Stimulated activated naive CD8-positive, alpha-beta T cell treated with anti-CD3 and anti-CD28 coated beads, Interleukin-15, Interleukin-2, amounts not matched to agents 100 U/mL and 50 U/mL, for 24 hours (primary cell): ENCODE data around the gene XKR8.
A peak's percentile ranks its signal among the peaks of the same experiment; 100 is the strongest.

Experiments used
- ATAC-seq: fragments of 150-1000 bp; cut with Tn5 transposase; one replicate; pipeline ENCODE4 v1.10.0; 2021
- DNase-seq: peaks from one replicate; pipeline ENCODE4 v3.0.0; 2021

The XKR8 gene, protein sequence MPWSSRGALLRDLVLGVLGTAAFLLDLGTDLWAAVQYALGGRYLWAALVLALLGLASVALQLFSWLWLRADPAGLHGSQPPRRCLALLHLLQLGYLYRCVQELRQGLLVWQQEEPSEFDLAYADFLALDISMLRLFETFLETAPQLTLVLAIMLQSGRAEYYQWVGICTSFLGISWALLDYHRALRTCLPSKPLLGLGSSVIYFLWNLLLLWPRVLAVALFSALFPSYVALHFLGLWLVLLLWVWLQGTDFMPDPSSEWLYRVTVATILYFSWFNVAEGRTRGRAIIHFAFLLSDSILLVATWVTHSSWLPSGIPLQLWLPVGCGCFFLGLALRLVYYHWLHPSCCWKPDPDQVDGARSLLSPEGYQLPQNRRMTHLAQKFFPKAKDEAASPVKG

DNA sequence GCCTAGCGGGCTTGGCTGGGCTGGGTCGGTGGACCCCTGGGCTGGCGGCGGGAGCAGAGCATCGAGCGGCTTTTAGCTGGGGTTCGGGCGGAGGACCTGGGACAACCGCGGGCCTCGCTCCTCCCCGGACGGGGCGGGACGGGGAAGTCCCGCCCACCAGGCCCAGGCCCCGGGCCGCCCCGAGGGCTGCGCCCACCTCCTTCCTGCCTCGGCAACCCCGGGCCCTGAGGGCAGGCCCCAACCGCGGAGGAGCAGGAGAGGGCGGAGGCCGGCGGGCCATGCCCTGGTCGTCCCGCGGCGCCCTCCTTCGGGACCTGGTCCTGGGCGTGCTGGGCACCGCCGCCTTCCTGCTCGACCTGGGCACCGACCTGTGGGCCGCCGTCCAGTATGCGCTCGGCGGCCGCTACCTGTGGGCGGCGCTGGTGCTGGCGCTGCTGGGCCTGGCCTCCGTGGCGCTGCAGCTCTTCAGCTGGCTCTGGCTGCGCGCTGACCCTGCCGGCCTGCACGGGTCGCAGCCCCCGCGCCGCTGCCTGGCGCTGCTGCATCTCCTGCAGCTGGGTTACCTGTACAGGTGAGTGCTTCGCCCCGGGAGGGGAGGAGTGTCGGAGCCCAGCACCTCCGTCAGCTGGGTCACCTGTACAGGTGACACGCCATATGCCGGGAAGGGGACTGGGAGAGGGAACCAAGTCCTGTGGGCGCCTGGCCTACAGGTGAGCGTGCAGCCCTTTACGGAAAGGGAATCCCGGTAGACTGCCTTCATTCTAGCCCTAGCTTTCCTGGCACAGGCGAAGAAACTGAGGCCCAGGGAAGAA lies at the start of gene XKR8:
Gene XKR8, plus strand, starts transcription at position 182 of the 812 bp plus-strand sequence. Its CDS starts 97 bp downstream, at position 279.
- peak; percentile 98 for ATAC-seq
- DNase-seq = peak; percentile 87

DNA sequence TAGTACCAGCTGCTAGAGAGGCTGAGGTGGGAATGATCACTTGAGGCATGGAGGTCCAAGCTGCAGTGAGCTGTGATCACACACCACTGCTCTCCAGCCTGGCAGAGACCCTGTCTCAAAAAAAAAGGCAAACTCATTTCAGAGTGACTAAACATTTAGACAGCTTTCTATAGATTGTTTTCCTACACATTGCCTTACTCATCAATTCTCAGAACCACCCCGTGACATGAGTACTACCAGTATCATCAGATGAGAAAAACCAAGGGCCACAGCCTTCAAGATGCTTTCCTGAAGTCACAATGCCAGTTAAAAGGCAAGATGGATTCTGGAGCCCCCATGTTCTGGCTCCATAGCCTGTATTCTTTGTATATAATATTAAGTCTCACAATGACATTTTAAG lies 47.3 kb upstream of the XKR8 start:
- DNase-seq (no peak), ATAC-seq (no peak)

DNA sequence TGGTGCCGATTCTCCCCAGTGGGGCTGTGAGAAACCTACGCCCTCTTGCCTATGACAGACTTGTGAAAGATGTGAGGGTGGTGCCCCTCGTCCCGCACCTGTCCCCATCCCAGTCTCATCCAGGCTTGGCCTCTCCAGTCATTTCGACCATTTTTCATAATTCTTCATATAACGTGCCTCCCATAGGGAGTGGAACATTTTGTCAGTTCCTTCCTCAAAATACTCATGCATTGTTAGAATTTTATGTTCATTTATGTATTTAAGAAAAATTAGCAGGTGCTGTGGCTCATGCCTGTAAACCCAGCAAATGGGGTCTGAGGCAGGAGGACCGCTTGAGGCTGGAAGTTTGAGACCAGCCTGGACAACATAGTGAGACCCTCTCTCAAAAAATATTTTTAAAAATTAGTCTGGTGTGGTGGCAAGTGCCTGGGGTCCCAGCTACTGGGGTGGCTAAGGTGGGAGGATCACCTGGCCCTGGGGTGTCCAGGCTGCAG lies 44.6 kb upstream of the XKR8 start:
- no peak for DNase-seq
- ATAC-seq = no peak

DNA sequence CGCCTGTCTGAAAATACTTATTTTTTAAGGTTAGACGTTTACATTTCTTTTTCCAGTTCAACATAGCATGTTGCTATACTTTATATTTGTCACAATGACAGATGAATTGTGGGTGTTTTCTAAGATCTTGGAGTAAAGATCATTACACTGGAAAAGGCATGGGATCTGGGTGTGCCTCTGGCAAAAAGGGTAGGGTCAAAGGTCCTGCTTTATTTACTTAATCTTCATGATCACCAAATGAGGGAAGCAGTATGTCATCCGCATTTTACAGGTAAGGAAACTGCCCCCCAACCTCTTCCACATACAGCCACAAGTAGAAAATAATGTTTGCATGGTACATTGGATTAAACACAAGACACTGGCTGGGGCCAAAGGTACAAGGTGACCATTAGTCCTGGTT lies 37.5 kb upstream of the XKR8 start:
- ATAC-seq = no peak

DNA sequence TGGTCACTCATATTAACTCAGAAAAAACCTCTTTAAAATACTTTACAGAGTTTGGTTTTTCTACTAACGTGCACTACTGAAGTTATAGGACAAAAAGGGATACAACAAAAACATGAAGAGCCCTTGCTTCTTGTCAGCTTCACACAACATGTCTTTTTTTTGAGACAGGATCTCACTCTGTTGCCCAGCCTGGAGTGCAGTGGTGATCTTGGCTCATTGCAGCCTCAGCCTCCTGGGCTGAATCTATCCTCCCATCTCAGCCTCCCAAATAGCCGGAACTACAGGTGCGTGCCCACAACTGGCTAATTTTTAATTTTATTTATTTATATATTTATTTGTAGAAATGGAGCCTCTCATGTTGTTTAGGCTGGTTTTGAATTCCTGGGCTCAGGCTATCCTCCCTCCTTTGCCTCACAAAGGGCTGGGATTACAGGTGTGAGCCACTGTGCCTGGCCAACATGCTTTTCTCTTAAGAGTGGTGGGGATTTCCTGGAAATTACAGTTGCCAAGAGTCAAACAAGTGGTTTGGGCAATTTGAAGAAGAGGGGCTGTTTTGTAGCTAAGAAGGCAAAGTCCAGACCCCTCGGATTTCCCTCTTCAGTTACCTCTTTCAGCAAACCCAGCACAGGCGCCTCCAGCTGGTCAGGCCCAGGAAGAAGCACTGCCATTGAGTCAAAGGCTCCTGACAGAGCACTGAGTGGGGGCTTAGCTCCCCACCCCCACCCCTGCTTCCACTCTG lies 31.4 kb upstream of the XKR8 start:
- DNase-seq (no peak), ATAC-seq (no peak)

More for the DNA sequence above, 37.5 kb upstream of the XKR8 start:
- no peak for DNase-seq

DNA sequence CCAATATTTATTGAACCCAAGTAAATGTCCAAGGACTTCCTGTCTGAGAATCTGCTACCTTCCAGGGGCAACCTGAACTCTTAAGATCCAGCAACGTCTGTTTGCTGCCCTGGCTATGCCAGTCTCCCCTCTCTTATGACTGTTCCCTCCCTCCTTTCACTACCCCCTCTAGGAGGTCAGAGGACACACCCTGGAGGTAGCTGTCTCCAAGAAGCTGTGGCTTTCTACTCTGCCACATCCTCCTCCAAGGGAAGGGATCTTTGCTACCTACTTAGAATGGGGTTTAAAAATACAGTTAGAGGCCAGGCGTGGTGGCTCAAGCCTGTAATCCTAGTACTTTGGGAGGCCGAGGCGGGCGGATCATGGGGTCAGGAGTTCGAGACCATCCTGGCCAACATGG lies 28.6 kb upstream of the XKR8 start:
- DNase-seq (no peak), ATAC-seq (no peak)

DNA sequence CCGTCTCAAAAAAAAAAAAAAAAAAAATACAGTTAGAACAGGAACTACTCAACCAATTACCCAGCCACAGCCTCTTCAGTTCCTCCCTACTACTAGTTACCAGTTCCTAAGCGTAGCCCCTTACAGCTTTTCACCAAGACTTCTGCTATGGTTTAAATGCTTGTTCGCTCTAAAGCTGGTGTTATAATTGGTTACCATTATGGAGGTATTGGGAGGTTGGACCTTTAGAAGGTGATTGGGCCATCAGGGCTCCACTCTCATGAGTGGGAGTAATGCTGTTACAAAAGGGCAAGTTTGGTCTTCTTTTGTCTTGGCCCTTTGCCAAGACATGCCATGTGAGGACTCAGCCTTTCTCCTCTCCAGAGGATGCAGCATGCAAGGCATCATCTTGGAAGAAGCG lies 28.0 kb upstream of the XKR8 start:
- DNase-seq = no peak
- no peak for ATAC-seq

DNA sequence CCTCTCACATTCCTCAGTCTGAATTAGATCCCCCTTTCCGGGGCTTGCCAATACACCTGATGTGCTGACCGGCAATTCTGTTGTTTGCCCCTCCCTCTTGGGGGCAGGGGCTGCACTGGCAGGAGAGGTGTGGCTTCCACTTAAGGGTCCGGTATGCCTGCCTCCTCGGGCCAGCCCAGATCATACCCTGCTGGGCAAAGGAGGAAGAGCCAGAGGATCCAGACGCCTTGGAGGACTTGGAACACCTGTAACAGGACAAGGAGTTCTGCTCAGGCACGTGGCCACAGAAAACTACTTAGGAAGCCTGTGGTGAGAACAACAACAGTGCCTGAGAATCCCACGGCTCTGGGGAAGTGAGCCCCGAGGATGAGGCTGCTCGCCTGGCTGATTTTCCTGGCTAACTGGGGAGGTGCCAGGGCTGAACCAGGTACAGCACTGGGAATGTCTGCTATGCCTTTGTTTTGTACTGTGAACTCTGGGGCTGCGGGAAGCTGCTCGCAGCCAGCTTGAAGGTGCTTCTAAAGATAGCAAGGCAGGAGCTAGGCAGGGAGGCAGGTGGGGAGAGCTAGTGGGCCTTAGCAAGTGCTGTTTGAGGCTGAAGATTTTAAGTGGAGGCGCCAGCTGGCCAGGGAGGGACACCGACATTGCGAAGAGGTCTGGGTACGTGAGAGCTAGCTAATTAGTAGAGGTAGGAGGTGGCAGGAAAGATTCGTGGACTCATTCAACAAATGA lies 24.8 kb upstream of the XKR8 start, which contains the start of gene SMPDL3B:
Gene SMPDL3B, plus strand, starts transcription at position 183 of the 732 bp plus-strand sequence. Its CDS starts 184 bp downstream, at position 367.
- ATAC-seq (peak; percentile 59), DNase-seq (peak; percentile 22)

DNA sequence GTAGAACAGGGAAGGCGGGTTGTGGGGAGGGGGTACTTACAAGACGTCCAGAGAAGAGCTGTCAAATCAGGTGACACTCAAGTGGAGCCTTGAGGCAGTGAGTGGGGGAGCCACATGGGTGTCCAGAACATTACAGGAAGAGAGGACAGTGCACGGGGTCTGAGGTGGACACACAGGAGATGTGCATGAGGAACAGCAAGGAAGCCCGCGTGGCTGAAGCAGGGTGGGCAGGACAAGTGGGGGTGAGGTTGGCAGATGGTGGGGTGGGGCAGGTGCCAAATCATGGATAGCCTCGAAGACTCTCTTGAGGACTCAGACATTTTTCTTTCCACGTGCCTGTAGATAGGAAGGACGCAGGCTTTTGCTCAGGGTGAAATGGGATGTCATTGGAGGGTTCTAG lies 24.1 kb upstream of the XKR8 start:
- ATAC-seq = no peak
- DNase-seq = no peak

DNA sequence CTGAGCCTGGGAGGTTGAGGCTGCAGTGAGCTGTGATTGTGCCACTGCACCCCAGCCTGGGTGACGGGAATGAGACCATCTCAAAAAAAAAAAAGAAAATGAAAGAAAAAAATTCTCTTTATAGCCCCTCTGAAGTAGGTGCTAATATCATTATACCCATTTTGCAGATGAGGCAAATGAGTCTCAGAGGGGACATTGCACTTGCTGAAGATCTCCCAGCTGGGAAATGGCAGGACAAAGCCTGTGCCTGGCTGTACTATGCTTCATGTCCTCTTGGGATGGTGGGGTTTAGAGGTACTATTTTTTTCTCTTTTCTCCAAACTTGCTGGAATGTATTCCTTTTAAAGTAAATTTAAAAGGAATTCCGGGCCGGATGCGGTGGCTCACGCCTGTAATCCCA lies 23.4 kb upstream of the XKR8 start:
- DNase-seq = no peak
- no peak for ATAC-seq

DNA sequence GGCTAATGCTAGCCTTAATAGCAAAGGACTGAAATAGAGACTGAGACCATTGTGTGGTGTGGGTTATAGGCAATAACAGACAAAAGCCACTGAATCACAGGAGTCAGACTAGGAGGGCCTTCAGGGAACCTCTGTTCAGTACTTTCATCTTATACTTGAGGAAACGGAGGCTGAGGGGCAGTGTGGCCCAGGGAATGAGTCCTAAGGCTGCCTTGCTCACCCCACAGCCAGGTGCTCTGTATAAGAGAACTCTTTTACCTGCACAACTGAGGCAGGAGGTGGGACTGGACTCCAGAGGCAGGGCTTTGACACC lies 22.3 kb upstream of the XKR8 start:
- DNase-seq (no peak), ATAC-seq (no peak)

DNA sequence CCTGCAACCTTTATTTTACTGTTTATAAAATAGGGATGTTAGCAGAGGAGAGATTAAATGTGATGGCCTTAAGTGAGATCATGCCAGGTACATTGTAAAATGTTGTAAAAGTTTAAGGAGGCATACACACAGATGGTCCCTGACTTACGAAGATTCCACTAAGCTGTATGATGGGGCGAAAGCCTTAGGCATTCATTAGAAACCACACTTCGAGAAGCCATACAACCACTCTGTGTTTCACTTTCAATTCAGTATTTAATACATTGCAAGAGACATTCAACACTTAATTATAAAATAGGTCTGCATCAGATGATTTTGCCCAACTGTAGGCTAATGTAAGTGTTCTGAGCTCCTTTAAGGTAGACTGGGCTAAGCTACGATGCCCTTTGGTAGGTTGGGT lies 21.3 kb upstream of the XKR8 start:
- no peak for ATAC-seq

DNA sequence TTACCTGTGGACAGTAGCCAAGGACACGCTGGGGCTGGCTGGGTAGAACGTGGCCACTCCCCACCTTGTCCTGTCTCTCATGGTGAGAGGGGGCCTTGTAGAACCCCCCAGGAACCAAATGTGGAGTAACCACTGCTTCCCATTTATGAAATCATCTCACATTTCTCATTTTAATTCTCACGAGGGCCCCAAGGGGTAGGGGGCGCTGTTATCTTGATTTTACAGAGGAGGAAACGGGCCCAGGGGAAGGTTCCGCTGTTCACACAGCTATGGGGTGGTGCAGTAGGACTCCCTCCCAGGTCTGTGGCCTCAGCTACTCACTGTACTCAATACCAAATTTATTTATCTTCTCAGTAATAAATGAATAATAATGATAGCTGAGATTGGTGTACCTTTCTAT lies 19.5 kb upstream of the XKR8 start:
- peak; percentile 68 for ATAC-seq

More for the DNA sequence above, 21.3 kb upstream of the XKR8 start:
- no peak for DNase-seq

DNA sequence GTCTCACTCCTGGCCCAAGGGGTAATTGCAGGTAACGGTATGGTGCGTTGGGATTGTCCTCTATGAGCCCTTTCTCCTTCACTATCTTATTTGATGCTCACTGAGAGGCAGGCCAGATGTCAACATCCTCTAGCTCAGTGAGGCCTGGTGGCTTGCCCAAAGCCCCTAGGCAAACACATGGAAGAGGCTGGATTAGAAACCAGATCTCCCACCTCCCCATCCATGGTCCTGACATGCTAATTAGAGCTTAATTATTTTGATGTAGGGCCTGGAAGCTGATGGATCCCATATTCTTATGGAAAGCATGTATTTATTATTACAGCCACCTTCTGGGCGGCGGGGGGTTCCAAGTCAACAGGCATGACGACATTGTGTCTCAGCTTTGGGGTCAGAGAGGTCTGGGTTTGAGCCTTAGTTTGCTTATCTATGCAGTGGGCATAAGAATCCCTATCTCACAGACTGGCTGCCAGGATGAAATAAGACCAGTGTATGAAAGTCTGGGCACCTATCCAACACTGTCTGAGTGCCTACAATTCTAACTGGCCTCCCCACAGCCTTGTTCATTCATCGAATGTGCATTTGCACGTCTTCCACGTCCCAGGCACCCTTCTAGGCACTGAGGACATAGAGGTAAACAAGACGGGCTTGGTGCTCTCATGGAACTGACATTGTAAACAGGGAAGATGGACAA lies 18.8 kb upstream of the XKR8 start:
- DNase-seq (no peak), ATAC-seq (no peak)

More for the DNA sequence above, 19.5 kb upstream of the XKR8 start:
- peak; percentile 76 for DNase-seq

DNA sequence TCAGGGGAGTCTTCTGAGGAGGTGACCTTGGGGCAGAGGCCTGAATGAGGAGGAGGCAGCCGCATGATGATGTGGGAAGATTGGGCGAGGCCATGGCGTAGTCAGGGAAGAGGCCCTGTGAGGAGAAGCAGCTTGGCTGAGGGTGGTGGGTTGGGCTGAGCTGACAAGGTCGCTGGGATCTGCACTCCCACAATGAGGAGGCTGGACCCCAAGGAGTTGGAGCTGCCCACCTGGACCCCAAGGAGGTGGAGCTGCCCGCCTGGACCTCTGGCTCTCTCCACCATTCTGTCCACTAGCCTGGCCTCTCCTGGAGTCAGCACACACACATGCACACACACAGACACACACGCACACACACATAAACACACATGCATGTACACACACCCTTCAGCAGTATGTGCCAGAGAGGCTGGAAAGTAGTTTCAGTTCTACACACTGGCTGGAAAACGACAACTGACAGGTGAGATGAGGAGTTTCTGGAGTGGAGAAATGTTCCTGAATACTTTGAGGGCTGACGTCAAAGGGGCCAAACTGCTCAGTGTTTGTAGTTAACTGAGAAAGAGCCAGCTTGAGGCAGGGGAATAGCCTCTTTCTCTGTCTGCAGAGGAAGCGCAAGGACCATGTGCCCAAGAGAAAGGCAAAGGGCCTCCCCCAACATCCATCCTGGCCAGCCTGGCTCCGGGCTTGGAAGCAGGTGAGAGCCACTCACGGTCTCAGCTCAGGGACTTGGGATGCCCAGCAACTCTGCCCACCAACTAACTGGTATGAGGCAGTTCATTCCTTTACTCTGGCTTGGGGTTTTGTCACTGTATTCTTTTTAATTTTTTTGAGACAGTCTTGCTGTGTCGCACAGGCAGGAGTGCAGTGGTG lies 17.9 kb upstream of the XKR8 start:
- DNase-seq (no peak), ATAC-seq (peak; percentile 11)

DNA sequence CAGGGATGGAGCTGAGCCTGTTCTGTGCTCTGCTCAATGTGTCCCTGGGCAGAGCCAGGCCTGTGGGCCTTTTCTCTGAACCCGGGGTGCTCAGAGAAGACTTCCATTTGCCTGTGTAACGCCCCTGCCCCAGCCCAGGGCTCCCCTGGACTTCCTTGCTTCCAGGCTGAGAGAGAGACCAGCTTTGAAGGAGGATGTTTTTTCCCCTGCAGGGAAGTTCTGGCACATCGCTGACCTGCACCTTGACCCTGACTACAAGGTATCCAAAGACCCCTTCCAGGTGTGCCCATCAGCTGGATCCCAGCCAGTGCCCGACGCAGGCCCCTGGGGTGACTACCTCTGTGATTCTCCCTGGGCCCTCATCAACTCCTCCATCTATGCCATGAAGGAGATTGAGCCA lies 14.8 kb upstream of the XKR8 start:
- no peak for ATAC-seq
- no peak for DNase-seq

DNA sequence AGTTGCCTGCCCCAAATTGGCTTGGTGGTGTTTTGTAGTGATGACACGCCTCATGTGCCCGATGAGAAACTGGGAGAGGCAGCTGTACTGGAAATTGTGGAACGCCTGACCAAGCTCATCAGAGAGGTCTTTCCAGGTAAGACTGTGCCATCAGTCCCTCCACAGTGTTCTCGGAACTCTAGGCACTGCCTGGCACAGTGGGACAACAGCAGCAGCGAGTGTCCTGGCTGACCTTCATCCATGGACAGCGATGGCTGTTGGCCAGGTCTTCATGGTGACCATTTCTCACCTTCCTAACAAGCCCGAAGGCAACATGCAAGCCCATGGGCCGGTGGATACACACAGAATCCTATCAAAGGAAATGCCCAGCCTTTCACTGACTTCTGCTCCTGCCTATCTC lies 10.7 kb upstream of the XKR8 start:
- ATAC-seq (no peak), DNase-seq (no peak)

DNA sequence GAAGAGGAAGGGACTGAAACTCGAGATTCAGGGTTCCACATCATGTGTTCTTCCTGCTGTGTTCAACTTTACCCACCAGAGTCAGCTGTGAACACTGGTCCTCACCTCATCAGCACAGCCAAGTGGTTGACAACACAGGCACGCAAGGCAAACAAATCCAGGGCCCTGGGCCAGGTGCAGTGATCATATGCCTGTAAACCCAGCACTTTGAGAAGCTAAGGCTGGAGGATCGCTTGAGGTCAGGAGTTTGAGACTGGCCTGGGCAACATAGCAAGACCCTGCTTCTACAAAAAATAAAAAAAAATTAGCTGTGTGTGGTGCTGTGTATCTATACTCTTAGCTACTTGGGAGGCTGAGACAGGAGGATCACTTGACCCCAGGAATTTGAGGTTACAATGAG lies 8.4 kb upstream of the XKR8 start:
- DNase-seq (no peak), ATAC-seq (no peak)

DNA sequence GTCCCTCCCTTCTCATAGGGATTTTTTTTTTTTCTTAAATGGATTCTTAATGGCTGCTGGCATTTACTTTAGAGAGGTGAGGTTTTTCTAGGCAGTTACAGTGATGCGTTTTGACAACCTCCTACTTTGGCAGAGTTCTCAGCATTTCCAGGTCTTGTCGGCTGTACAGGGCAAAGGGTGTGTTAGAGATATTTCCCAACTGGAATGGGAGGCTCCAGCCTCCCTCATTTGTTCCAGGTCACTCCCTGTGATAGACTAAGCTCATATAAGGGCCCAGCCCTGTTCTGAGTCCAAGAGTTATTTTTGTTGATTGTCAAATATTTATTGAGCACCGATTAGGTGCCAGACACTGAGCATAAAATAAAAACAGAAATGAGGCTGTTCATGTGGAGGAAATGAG lies 7.6 kb upstream of the XKR8 start:
- ATAC-seq = no peak
- no peak for DNase-seq

DNA sequence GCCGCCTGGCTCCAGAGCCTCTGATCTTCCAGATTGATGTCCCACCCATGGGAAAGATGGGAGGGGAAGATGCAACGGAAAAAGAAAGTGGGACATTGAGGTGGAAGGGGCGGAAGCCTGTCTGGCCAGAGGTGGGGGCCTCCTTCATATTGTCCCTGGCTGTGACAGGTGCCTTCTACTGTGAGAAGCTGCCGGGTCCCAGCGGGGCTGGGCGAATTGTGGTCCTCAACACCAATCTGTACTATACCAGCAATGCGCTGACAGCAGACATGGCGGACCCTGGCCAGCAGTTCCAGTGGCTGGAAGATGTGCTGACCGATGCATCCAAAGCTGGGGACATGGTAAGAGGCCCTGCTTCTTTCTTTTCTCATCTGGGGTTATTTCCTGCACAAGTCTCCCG lies 5.6 kb upstream of the XKR8 start:
- ATAC-seq (no peak), DNase-seq (no peak)
